Esophagus muscularis mucosa (tissue), 4 donors: ENCODE results near the gene PFDN4. TPM values are rescaled to one million over a fixed set of nuclear protein-coding genes. Genes with fewer than 3 reads are reported as not detected.

ENCODE experiments used
- DNase-seq: peaks from one replicate; pipeline ENCODE4 v3.0.0-alpha.2; 2017; ENCODE audit errors: extremely low spot score
- H3K27ac ChIP-seq, 4 donors: fragments of 200-600 bp; sonication (generic); replicated peaks in 1 of 4; 1 replicate in 3 of 4; 2 replicates in 1 of 4; pipeline ENCODE4 v1.5.1; 2016 to 2019; ENCODE audit warnings: mild to moderate bottlenecking in 1 of 4
- H3K27me3 ChIP-seq, 4 donors: fragments of 200-600 bp; sonication (generic); one replicate each; pipeline versions ENCODE4 v1.5.1 to v1.6.0; 2016 to 2019
- H3K36me3 ChIP-seq, 4 donors: fragments of 200-600 bp; sonication (generic); one replicate each; pipeline ENCODE4 v1.5.1; 2016 to 2019
- H3K4me1 ChIP-seq, 4 donors: fragments of 200-600 bp; sonication (generic); one replicate each; pipeline ENCODE4 v1.5.1; 2016 to 2019
- H3K4me3 ChIP-seq, 4 donors: fragments of 200-600 bp; sonication (generic); 1 replicate in 2 of 4; 2 replicates in 2 of 4; pipeline ENCODE4 v1.5.1; 2016 to 2019; ENCODE audit warnings: mild to moderate bottlenecking in 4 of 4, moderate library complexity in 1 of 4
- H3K9me3 ChIP-seq, 4 donors: fragments of 200-600 bp; sonication (generic); 1 replicate in 3 of 4; 2 replicates in 1 of 4; pipeline ENCODE4 v1.5.1; 2016 to 2019
- EP300 ChIP-seq: sonication (generic); formaldehyde crosslinking; IDR thresholded peaks from one replicate; pipeline ENCODE4 v1.6.1; 2017; ENCODE audit warnings: antibody characterized with exemption
- POLR2A ChIP-seq: fragments of 450-650 bp; IDR thresholded peaks from one replicate; pipeline ENCODE4 v1.6.1; 2017; ENCODE audit warnings: antibody characterized with exemption, moderate library complexity, mild to moderate bottlenecking, low read depth
- POLR2AphosphoS5 ChIP-seq, 2 donors: sonication (generic); formaldehyde crosslinking; IDR thresholded peaks; one replicate each; pipeline ENCODE4 v1.6.1; 2017; ENCODE audit warnings: antibody characterized with exemption in 2 of 2
- WGBS: methylation state at CpG from one replicate; pipeline ENCODE4 v1.1.5; 2018; 5-methylcytosine and 5-hydroxymethylcytosine counted together
- intact Hi-C: fragments of 100-400 bp; cut with DNase I; formaldehyde crosslinking; loops from one replicate; pipeline ENCODE4 v1.15.1; 2023
- total RNA-seq, 4 donors: library from RNA; depleted of rRNA; stranded (reverse); fragments of >200 nt; gene quantifications; one replicate each; pipeline versions ENCODE4 v1.1.0 to v1.2.1, GENCODE V29; 2016
- TF ChIP-seq, protein P1 (sequence below), 3 experiments: fragments of 200-600 bp in 2 of 3; fragments of 450-650 bp in 1 of 3; sonication (generic) in 2 of 3; IDR thresholded peaks; one replicate each; pipeline ENCODE4 v1.5.1; 2017 to 2019; ENCODE audit warnings: antibody characterized with exemption in 3 of 3, mild to moderate bottlenecking in 2 of 3, moderate library complexity in 1 of 3

Gene PFDN4
- total RNA-seq, 4 donors from 2014 or later = 43.2 to 96.8 (median 58.7) TPM

DNA sequence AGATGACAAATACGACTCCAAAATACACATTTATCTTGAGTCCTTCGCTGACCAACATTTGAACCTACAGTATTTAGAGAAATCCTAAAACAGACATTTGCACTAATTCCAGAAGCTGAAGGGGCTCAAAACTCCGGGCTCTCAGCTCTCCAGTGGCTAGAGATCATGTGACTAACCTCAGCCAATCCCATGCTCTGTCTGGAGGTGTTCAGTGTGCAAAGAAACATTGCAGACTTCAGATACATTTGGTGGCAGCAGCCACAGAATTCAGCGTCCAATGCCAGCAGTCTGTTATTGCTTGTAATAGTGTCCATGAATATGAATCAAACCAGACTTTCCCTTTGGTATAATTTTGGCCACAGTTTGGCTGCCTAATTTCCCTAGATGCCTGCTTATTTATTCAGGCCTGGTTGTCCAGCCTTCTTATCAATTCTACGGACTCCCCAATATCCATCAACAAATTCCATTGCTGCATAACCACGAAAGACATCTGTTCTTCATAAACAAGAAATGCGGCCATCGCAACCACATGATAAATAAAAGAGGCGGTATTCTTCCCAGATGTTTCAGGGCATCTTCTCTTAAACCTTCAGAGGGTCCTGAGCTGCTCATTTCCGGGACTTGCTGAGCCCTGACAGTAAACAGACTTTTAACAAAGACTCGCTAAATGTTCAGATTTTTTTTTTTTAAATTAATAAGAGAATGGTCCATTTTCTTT lies 19.6 kb upstream of the PFDN4 start:
- intact Hi-C loops = no loop called here
- DNase-seq = no peak
- WGBS = 81% methylated on average over 11 of the region's 11 CpGs
- no peaks in the 10 kb centered on the region for H3K4me1 ChIP-seq
- H3K27me3 ChIP-seq = peaks cover 0 to 16% (median 0%) of the 10 kb centered on the region in 4 donors
- no peaks in the 10 kb centered on the region for H3K9me3 ChIP-seq
- H3K4me3 ChIP-seq = no peak overlapping the region
- TF ChIP-seq, protein P1, sequence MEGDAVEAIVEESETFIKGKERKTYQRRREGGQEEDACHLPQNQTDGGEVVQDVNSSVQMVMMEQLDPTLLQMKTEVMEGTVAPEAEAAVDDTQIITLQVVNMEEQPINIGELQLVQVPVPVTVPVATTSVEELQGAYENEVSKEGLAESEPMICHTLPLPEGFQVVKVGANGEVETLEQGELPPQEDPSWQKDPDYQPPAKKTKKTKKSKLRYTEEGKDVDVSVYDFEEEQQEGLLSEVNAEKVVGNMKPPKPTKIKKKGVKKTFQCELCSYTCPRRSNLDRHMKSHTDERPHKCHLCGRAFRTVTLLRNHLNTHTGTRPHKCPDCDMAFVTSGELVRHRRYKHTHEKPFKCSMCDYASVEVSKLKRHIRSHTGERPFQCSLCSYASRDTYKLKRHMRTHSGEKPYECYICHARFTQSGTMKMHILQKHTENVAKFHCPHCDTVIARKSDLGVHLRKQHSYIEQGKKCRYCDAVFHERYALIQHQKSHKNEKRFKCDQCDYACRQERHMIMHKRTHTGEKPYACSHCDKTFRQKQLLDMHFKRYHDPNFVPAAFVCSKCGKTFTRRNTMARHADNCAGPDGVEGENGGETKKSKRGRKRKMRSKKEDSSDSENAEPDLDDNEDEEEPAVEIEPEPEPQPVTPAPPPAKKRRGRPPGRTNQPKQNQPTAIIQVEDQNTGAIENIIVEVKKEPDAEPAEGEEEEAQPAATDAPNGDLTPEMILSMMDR (IDR thresholded peaks at IDR 0.05) = no peak
- no peak for TF ChIP-seq POLR2A
- TF ChIP-seq POLR2AphosphoS5 (IDR thresholded peaks at IDR 0.05) = no peak
- TF ChIP-seq EP300 = no peak
- no peaks in the 10 kb centered on the region for H3K36me3 ChIP-seq
- no peak overlapping the region for H3K27ac ChIP-seq

- no peak for DNase-seq
- peaks cover 0 to 17% (median 0%) of the 10 kb centered on the region in 4 donors for H3K27me3 ChIP-seq
- H3K27ac ChIP-seq = no peak overlapping the region
- no peaks in the 10 kb centered on the region for H3K9me3 ChIP-seq
- intact Hi-C loops = no loop called here
- no peak overlapping the region for H3K4me3 ChIP-seq
- 69% methylated on average over 2 of the region's 2 CpGs for WGBS
- no peaks in the 10 kb centered on the region for H3K36me3 ChIP-seq
- TF ChIP-seq POLR2AphosphoS5 (IDR thresholded peaks at IDR 0.05) = no peak
- no peak for TF ChIP-seq POLR2A
- TF ChIP-seq EP300 = no peak
- H3K4me1 ChIP-seq = no peaks in the 10 kb centered on the region
These were observed 18.3 kb upstream of the PFDN4 start for GRCh38 chr20:54189630-54190029.

GRCh38 chr20:54190217-54190616 lies 17.7 kb upstream of the PFDN4 start:
- no peak for TF ChIP-seq EP300
- TF ChIP-seq, protein P1 (IDR thresholded peaks at IDR 0.05) = no peak
- TF ChIP-seq POLR2A = no peak
- no peak for TF ChIP-seq POLR2AphosphoS5 (IDR thresholded peaks at IDR 0.05)
- DNase-seq = no peak
- H3K4me1 ChIP-seq = no peaks in the 10 kb centered on the region
- WGBS = 100% methylated on average over 2 of the region's 2 CpGs
- H3K9me3 ChIP-seq = no peaks in the 10 kb centered on the region
- no peak overlapping the region for H3K4me3 ChIP-seq
- H3K36me3 ChIP-seq = no peaks in the 10 kb centered on the region
- intact Hi-C loops = no loop called here
- no peak overlapping the region for H3K27ac ChIP-seq
- H3K27me3 ChIP-seq = peaks cover 0 to 17% (median 0%) of the 10 kb centered on the region in 4 donors

- intact Hi-C loops = no loop called here
- peak; percentile 26 for DNase-seq
- H3K36me3 ChIP-seq = no peaks in the 10 kb centered on the region
- no peaks in the 10 kb centered on the region for H3K9me3 ChIP-seq
- WGBS = 87% methylated on average over 5 of the region's 5 CpGs
- no peak overlapping the region for H3K27ac ChIP-seq
- peaks cover 0 to 12% (median 0%) of the 10 kb centered on the region in 4 donors for H3K27me3 ChIP-seq
- H3K4me3 ChIP-seq = no peak overlapping the region
- no peaks in the 10 kb centered on the region for H3K4me1 ChIP-seq
- TF ChIP-seq POLR2AphosphoS5 (IDR thresholded peaks at IDR 0.05) (no peak), POLR2A (no peak), EP300 (no peak)
- TF ChIP-seq, protein P1 (IDR thresholded peaks at IDR 0.05) = no peak
These were observed 14.1 kb upstream of the PFDN4 start for GRCh38 chr20:54193817-54194216.

GRCh38 chr20:54194724-54195438 lies 13.0 kb upstream of the PFDN4 start:
- intact Hi-C loops = no loop called here
- H3K4me3 ChIP-seq = no peak overlapping the region
- peak; percentile 89 for DNase-seq
- no peaks in the 10 kb centered on the region for H3K36me3 ChIP-seq
- TF ChIP-seq, protein P1 (IDR thresholded peaks at IDR 0.05) = no peak
- TF ChIP-seq EP300 (no peak), POLR2A (no peak), POLR2AphosphoS5 (IDR thresholded peaks at IDR 0.05) (no peak)
- no peak overlapping the region for H3K27ac ChIP-seq
- H3K4me1 ChIP-seq = no peaks in the 10 kb centered on the region
- peaks cover 0 to 12% (median 0%) of the 10 kb centered on the region in 4 donors for H3K27me3 ChIP-seq
- no peaks in the 10 kb centered on the region for H3K9me3 ChIP-seq
- 62% methylated on average over 11 of the region's 11 CpGs for WGBS
